Neuron (in vitro differentiated cells): ENCODE measurements around the gene MNDA.
"Not testable (repeated sequence)": the region's sequence is repeated elsewhere in the genome, so short reads cannot be mapped to it uniquely, and the experiment has no call there.

Source experiments
- H2AFZ ChIP-seq: one replicate; pipeline ENCODE4 v1.6.1; 2013; ENCODE audit warnings: low read depth, mild to moderate bottlenecking, inconsistent platforms, low read length, moderate library complexity
- H3K27me3 ChIP-seq: one replicate; pipeline ENCODE4 v1.6.1; 2013; ENCODE audit warnings: low read length; ENCODE audit not compliant: insufficient read depth
- H3K36me3 ChIP-seq: one replicate; pipeline ENCODE4 v1.6.1; 2013; ENCODE audit warnings: low read length; ENCODE audit not compliant: insufficient read depth
- H3K4me1 ChIP-seq: one replicate; pipeline ENCODE4 v1.6.1; 2013; ENCODE audit warnings: low read length; ENCODE audit not compliant: insufficient read depth
- H3K4me3 ChIP-seq: 2 replicates; pipeline ENCODE4 v1.5.1; 2013; ENCODE audit warnings: mild to moderate bottlenecking, low read length, moderate library complexity
- H3K9me3 ChIP-seq: one replicate; pipeline ENCODE4 v1.6.1; 2013; ENCODE audit warnings: low read length

MNDA gene

DNA sequence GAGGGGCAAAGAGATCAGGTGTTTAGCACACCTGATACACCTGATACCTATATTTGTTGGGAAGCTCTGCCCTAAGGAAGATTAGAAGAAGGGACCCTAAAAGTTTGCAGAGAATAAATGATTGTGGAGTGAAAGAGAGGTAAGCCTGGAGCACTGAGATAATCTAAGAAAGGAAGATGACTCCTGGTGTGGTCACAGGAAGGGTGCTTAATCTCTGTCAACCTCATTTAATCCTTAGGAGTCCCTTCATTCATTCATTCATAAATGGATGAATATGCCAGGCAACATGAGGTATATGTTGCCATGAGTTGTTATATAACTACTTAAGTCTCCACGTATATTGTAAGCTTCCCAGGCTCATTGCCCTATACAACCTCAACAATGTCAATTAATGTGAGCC, 16.2 kb upstream of the MNDA start:
- no peaks in the 10 kb centered on the region for H3K9me3 ChIP-seq
- H3K27me3 ChIP-seq: peaks cover 3% of the 10 kb centered on the region
- H3K36me3 ChIP-seq: no peaks in the 10 kb centered on the region
- H2AFZ ChIP-seq: no peak overlapping the region
- H3K4me3 ChIP-seq: no peak overlapping the region
- H3K4me1 ChIP-seq: no peaks in the 10 kb centered on the region

DNA sequence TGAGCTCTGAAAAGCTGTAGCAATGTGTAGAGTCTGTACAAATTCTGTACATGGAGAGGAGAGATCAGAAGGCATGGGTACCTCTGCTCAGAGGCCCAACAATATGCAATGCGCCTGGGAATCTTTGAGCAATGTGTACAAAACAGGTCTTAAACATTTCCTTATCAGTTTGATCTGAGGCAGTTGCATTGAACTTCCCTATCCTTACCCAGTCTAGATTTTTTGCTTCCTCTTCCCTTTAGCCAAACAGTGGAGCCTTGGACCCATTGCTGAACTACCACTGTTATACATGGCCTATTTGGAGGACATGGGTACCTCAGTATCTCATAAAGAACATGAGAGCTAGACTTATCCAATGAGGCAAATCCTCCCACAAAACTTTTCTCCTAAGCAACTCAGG, 12.6 kb upstream of the MNDA start:
- no peak overlapping the region for H3K4me3 ChIP-seq

DNA sequence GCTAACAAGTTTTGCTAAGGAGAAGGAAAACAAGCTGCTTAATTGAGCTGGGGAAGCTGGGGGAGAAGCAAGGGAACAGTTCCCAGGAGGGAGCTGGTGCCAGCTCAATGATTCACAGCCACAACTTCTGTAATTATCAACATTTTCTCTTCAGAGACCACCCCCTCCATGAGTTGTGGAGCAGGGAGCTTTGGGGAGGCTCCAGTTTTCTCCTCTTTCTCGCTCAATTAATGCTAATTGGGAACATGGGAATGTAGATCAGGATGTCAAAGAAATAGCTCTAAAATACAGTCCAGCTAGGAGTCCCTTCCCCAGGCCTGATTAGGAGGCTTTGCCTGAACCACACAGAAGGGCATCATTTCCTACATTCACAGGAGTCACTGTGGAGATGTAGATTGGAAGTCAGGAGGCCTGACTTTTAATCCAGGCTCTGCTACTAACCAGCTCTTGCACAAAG, 12.1 kb upstream of the MNDA start:
- Histone ChIP-seq H3K27me3 (no peaks in the 10 kb centered on the region), H3K4me1 (no peaks in the 10 kb centered on the region)

More for the DNA sequence above, 12.6 kb upstream of the MNDA start:
- no peak overlapping the region for H2AFZ ChIP-seq
- no peaks in the 10 kb centered on the region for H3K4me1 ChIP-seq
- H3K36me3 ChIP-seq: no peaks in the 10 kb centered on the region
- no peaks in the 10 kb centered on the region for H3K27me3 ChIP-seq
- H3K9me3 ChIP-seq: no peaks in the 10 kb centered on the region

DNA sequence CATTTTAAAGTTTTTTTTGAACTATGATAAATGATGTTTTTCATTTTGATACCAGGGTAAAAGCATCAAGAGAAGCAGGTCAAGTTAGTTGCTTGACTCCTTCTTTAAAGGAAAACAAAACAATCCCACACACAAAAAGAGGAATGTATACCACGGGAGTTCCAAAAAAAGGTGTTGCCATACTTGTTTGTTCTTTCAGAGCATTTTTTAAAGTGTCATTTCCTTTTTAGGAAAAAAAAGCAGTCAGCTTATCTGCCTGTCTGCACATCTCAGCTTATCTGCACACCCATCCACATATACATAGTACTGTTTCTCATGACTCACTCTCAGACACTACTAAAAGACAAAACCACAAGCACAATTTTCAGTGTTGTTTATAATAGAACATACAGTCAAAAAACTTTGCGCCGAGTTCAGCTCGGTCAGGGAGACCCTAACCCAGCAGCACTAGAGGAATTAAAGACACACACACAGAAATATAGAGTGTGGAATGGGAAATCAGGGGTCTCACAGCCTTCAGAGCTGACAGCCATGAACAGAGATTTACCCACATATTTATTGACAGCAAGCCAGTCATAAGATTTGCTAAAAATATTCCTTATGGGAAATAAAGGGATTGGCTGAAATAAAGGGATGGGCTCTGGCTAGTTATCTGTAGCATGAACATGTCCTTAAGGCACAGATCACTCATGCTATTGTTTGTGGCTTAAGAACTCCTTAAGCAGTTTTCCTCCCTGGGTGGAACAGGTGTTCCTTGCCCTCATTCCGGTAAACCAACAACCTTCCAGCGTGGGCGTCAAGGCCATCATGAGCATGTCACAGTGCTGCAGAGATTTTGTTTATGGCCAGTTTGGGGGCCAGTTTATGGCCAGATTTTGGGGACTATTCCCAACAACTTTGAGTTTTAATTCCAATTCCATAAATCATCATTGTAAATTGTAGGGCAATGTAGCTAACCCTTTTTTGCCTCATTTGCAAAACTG, 11.4 kb upstream of the MNDA start:
- H3K36me3 ChIP-seq: no peaks in the 10 kb centered on the region
- H3K4me1 ChIP-seq: no peaks in the 10 kb centered on the region
- no peaks in the 10 kb centered on the region for H3K9me3 ChIP-seq
- H3K4me3 ChIP-seq: no peak overlapping the region
- H3K27me3 ChIP-seq: no peaks in the 10 kb centered on the region
- no peak overlapping the region for H2AFZ ChIP-seq

More for the DNA sequence above, 12.1 kb upstream of the MNDA start:
- Histone ChIP-seq H3K9me3 (no peaks in the 10 kb centered on the region), H3K36me3 (no peaks in the 10 kb centered on the region), H2AFZ (no peak overlapping the region), H3K4me3 (no peak overlapping the region)

DNA sequence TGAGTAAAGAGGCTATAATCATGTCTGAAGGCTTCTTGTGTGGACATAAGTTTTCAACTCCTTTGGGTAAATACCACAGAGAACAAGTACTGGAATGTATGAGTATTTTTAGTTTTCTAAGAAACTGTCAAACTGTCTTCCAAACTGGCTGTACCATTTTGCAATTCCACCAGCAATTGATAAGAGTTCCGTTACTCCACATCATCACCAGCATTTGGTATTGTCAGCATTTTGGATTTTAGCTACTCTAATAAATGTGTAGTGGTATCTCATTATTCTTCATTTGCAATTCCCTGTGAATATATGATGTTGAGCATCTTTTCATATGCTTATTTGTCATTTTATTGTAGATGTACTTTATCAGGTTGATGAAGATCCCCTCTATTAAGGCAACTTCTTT, 9.4 kb upstream of the MNDA start:
- H3K36me3 ChIP-seq: no peaks in the 10 kb centered on the region
- H3K4me1 ChIP-seq: no peaks in the 10 kb centered on the region
- H3K27me3 ChIP-seq: no peaks in the 10 kb centered on the region
- no peak overlapping the region for H2AFZ ChIP-seq
- no peak overlapping the region for H3K4me3 ChIP-seq
- no peaks in the 10 kb centered on the region for H3K9me3 ChIP-seq

DNA sequence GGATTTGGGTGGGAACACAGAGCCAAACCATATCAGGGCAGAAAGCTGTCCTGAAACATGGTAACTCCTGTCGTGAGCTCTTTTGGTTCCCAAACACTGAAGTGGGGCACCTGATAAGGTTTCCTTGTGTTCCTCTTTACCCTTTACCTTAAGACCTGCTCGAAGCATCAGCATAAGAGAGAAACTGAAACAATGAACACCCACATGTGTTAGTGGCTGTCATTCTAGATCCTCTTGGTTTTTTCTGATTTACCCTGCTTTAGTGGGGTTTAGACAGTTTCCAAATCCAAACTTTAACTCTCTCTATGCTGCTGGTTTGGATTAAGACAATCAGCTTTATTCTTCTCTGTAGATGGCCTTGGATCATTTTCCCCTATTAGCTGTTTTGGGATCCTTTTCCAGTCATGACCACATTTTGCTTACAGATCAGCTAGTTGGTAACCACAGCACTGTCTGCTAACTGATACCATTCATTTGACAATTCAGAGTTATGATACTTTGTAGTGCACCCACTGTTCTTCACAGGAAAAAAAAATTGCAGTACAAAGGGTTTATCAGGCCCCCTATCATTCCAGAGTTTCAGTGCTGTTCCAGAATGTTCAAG, 975 bp upstream of the MNDA start:
- H3K4me3 ChIP-seq: no peak overlapping the region
- H3K36me3 ChIP-seq: no peaks in the 10 kb centered on the region
- H2AFZ ChIP-seq: no peak overlapping the region
- H3K9me3 ChIP-seq: no peaks in the 10 kb centered on the region
- H3K27me3 ChIP-seq: no peaks in the 10 kb centered on the region
- H3K4me1 ChIP-seq: no peaks in the 10 kb centered on the region

DNA sequence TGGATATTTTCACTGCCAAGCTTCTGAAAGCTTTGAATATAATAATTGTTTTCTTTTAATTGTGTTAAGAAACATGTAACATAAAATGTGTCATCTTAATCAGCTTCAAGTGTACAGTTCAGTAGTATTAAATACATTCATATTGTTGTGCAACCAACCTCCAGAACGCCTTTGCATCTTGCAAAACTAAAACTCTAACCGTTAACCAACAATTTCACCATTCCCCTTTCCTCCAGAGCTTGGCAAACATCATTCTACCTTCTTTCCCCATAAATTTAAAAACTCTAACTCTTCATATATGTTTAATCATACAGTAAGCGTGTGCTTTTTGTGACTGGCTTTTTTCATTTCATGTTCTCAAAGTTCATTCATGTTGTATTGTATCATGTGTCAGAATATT, 2.1 kb downstream of the MNDA start:
- Histone ChIP-seq H3K36me3 (no peaks in the 10 kb centered on the region), H3K4me1 (no peaks in the 10 kb centered on the region), H2AFZ (no peak overlapping the region), H3K9me3 (no peaks in the 10 kb centered on the region), H3K27me3 (no peaks in the 10 kb centered on the region), H3K4me3 (no peak overlapping the region)

DNA sequence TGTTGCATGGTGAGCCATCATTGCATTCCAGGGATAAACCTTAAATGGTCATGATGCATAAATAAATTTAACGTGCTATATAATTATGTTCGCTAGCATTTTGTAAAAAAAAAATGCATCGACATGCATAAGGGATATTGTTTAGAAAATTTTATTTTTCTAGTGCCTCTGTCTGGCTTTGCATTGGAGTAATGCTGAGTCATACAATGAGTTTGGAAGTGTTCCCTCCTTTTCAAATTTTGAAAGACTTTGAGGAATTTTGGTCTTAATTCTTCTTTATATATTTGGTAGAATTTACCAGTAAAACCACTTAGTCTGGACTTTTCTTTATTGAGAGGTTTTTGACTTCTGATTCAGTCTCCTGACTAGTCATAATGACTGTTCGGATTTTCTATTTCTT, 4.9 kb downstream of the MNDA start:
- H2AFZ ChIP-seq: no peak overlapping the region
- no peaks in the 10 kb centered on the region for H3K9me3 ChIP-seq
- H3K36me3 ChIP-seq: no peaks in the 10 kb centered on the region

DNA sequence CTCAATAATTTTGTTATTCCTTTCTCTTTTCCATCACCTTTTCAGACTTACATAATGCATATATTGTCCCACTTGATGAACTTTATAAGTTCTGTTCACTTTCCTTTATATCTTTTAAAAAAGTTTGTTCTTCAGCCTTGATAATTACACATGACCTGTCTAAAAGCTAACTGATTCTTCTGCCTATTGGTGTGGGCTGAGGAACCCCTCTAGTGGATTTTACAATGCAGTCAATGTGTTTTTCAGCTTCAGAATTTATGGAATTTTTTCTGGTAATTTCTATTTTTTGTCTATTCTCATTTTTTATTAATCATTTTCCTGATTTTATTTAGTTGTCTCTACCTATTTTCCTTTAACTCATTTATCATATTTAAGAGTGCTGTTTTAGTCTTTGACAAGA, 7.5 kb downstream of the MNDA start:
- H3K4me3 ChIP-seq: no peak overlapping the region
- no peaks in the 10 kb centered on the region for H3K27me3 ChIP-seq
- H3K4me1 ChIP-seq: no peaks in the 10 kb centered on the region
- H3K9me3 ChIP-seq: no peaks in the 10 kb centered on the region
- no peaks in the 10 kb centered on the region for H3K36me3 ChIP-seq
- H2AFZ ChIP-seq: no peak overlapping the region

More for the DNA sequence above, 4.9 kb downstream of the MNDA start:
- no peaks in the 10 kb centered on the region for H3K27me3 ChIP-seq
- no peaks in the 10 kb centered on the region for H3K4me1 ChIP-seq
- no peak overlapping the region for H3K4me3 ChIP-seq

DNA sequence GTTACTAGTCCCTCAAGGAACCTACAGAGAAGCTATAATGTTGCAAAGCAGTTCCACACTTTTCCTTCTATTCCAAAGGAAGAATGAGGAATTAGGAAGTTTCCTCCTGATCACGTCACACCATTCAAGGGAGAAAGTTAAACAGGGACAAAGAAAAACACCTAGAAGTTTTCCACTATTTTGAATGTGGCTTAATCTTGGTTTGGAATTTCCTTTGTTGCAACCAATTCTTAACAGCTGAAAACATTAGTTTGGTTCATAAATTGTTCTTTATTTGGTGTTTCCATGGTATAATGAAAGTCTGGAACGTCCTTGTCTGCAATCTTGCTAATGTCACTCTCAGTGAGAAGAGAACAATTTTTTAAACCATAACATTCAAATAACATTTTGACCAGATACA, 8.4 kb downstream of the MNDA start:
- no peaks in the 10 kb centered on the region for H3K27me3 ChIP-seq
- no peak overlapping the region for H2AFZ ChIP-seq
- H3K36me3 ChIP-seq: no peaks in the 10 kb centered on the region
- H3K4me1 ChIP-seq: no peaks in the 10 kb centered on the region
- no peak overlapping the region for H3K4me3 ChIP-seq
- no peaks in the 10 kb centered on the region for H3K9me3 ChIP-seq

DNA sequence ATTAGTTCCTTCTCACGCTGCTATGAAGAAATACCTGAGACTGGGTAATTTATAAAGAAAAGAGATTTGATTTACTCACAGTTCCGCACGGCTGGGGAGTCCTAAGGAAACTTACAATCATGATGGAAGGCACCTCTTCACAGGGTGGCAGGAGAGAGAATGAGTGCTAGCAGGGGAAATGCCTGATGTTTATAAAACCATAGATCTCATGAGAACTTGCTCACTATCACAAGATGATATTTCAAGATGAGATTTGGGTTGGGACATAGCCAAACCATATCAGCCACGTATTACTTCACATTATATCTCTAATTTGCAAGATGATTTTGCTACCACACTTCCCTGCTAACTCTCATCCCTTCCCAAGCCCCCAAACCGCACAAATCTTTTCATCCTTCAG, 9.1 kb downstream of the MNDA start:
- no peaks in the 10 kb centered on the region for H3K27me3 ChIP-seq
- no peak overlapping the region for H3K4me3 ChIP-seq
- no peak overlapping the region for H2AFZ ChIP-seq
- H3K9me3 ChIP-seq: no peaks in the 10 kb centered on the region
- no peaks in the 10 kb centered on the region for H3K4me1 ChIP-seq
- no peaks in the 10 kb centered on the region for H3K36me3 ChIP-seq

DNA sequence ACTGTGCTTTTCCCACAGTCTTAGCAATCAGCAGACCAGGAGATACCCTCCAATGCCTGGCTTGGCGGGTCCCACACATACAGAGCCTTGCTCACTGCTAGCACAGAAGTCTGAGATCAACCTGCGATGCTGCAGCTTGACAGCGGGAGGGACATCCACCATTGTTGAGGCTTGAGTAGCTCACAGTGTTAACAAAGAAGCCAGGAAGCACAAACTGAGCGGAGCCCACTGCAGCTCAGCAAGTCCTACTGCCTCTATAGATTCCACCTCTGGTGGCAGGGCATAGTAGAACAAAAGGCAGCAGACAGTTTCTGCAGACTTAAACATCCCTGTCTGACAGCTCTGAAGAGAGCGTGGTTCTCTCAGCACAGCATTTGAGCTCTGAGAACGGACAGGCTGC, 33.4 kb downstream of the MNDA start:
- Histone ChIP-seq H3K4me3 (no peak overlapping the region), H2AFZ (no peak overlapping the region), H3K36me3 (no peaks in the 10 kb centered on the region), H3K9me3 (no peaks in the 10 kb centered on the region), H3K27me3 (no peaks in the 10 kb centered on the region), H3K4me1 (peaks cover 4% of the 10 kb centered on the region)

DNA sequence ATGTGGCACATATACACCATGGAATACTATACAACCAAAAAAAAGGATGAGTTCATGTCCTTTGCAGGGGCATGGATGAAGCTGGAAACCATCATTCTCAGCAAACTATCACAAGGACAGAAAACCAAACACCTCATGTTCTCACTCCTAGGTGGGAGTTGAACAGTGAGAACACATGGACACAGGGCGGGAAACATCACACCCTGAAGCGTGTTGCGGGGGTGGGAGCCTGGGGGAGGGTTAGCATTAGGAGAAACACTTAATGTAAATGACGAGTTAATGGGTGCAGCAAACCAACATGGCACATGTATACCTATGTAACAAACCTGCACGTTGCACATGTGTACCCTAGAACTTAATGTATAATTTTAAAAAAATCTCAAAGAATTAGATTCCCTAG, 39.3 kb downstream of the MNDA start:
- H3K4me3 ChIP-seq, H2AFZ ChIP-seq, H3K27me3 ChIP-seq, H3K9me3 ChIP-seq, H3K36me3 ChIP-seq, H3K4me1 ChIP-seq: not testable (repeated sequence)
